ENCODE data around the gene ARHGAP26.

The ARHGAP26 gene

GRCh38 chr5:143165049-143165880, 395.1 kb downstream of the ARHGAP26 start:
- DNase-seq (ENCODE audit: low spot score), result no peak

- DNase-seq (ENCODE audit: low spot score), result no peak
Measured at GRCh38 chr5:143166090-143166489, 395.9 kb downstream of the ARHGAP26 start.

- no peak for DNase-seq (ENCODE audit: low spot score)
Measured at GRCh38 chr5:143166661-143167420, 396.7 kb downstream of the ARHGAP26 start.

GRCh38 chr5:143168171-143168741, 398.1 kb downstream of the ARHGAP26 start:
- no peak for DNase-seq (ENCODE audit: low spot score)

GRCh38 chr5:143168921-143169810, 399.0 kb downstream of the ARHGAP26 start:
- DNase-seq (ENCODE audit: low spot score), result no peak

- DNase-seq (ENCODE audit: low spot score), result no peak
Measured at GRCh38 chr5:143170104-143170503, 399.9 kb downstream of the ARHGAP26 start.

- DNase-seq (ENCODE audit: low spot score), result no peak
Measured at GRCh38 chr5:143170977-143171376, 400.8 kb downstream of the ARHGAP26 start.

GRCh38 chr5:143172739-143173138, 402.6 kb downstream of the ARHGAP26 start:
- DNase-seq (ENCODE audit: low spot score), result no peak

GRCh38 chr5:143173139-143173889, 403.1 kb downstream of the ARHGAP26 start:
- no peak for DNase-seq (ENCODE audit: low spot score)

- DNase-seq (ENCODE audit: low spot score), result no peak
Measured at GRCh38 chr5:143174714-143175398, 404.7 kb downstream of the ARHGAP26 start.

GRCh38 chr5:143176048-143176447, 405.9 kb downstream of the ARHGAP26 start:
- no peak for DNase-seq (ENCODE audit: low spot score)

- DNase-seq (ENCODE audit: low spot score), result no peak
Measured at GRCh38 chr5:143177263-143177983, 407.2 kb downstream of the ARHGAP26 start.

- DNase-seq (ENCODE audit: low spot score), result no peak
Measured at GRCh38 chr5:143179126-143179740, 409.1 kb downstream of the ARHGAP26 start.

GRCh38 chr5:143180751-143181150, 410.6 kb downstream of the ARHGAP26 start:
- no peak for DNase-seq (ENCODE audit: low spot score)

- DNase-seq (ENCODE audit: low spot score), result no peak
Measured at GRCh38 chr5:143181173-143181572, 411.0 kb downstream of the ARHGAP26 start.

GRCh38 chr5:143182106-143182505, 411.9 kb downstream of the ARHGAP26 start:
- no peak for DNase-seq (ENCODE audit: low spot score)

- DNase-seq (ENCODE audit: low spot score), result peak; percentile 16
Measured at GRCh38 chr5:143182901-143183820, 413.0 kb downstream of the ARHGAP26 start.

- DNase-seq (ENCODE audit: low spot score), result no peak
Measured at GRCh38 chr5:143183989-143184388, 413.8 kb downstream of the ARHGAP26 start.
